HUES48 (cell line): Measurements from ENCODE around the gene PGM5.

Source experiments
- H3K27ac ChIP-seq: one replicate; pipeline ENCODE4 v1.7.0; 2013; ENCODE audit warnings: low read depth, low read length, inconsistent platforms
- H3K27me3 ChIP-seq: 2 replicates; pipeline ENCODE4 v1.6.1; 2013; ENCODE audit warnings: mild to moderate bottlenecking, low read length; ENCODE audit not compliant: control insufficient read depth, insufficient read depth
- H3K36me3 ChIP-seq: 2 replicates; pipeline ENCODE4 v1.6.1; 2013; ENCODE audit warnings: low read length; ENCODE audit not compliant: control insufficient read depth, insufficient read depth
- H3K4me1 ChIP-seq: 2 replicates; pipeline ENCODE4 v1.6.1; 2013; ENCODE audit warnings: mild to moderate bottlenecking, low read length; ENCODE audit not compliant: control insufficient read depth, insufficient read depth
- H3K4me3 ChIP-seq: 2 replicates; pipeline ENCODE4 v1.5.1; 2013; ENCODE audit warnings: mild to moderate bottlenecking, low read depth, low read length
- H3K9ac ChIP-seq: 2 replicates; pipeline ENCODE4 v1.6.1; 2013; ENCODE audit warnings: mild to moderate bottlenecking, low read depth, low read length, moderate library complexity
- H3K9me3 ChIP-seq: 2 replicates; pipeline ENCODE4 v1.6.1; 2013; ENCODE audit warnings: low read length; ENCODE audit not compliant: control insufficient read depth, insufficient read depth

The PGM5 gene

GRCh38 chr9:68443624-68444023 is 87.2 kb downstream of the PGM5 start:
- H3K27ac ChIP-seq = no peak overlapping the region
- no peaks in the 10 kb centered on the region for H3K9me3 ChIP-seq
- H3K9ac ChIP-seq = no peak overlapping the region
- H3K4me3 ChIP-seq = no peak overlapping the region
- H3K36me3 ChIP-seq = no peaks in the 10 kb centered on the region
- peaks cover 22% of the 10 kb centered on the region for H3K27me3 ChIP-seq
- no peaks in the 10 kb centered on the region for H3K4me1 ChIP-seq

- Histone ChIP-seq H3K4me3 (no peak overlapping the region), H3K9ac (no peak overlapping the region), H3K27ac (no peak overlapping the region), H3K27me3 (peaks cover 44% of the 10 kb centered on the region), H3K36me3 (no peaks in the 10 kb centered on the region), H3K4me1 (no peaks in the 10 kb centered on the region), H3K9me3 (no peaks in the 10 kb centered on the region)
These were observed 90.4 kb downstream of the PGM5 start for GRCh38 chr9:68446836-68447235.

- Histone ChIP-seq H3K27me3 (peaks cover 52% of the 10 kb centered on the region), H3K4me1 (no peaks in the 10 kb centered on the region), H3K9ac (no peak overlapping the region), H3K36me3 (no peaks in the 10 kb centered on the region), H3K4me3 (no peak overlapping the region), H3K27ac (no peak overlapping the region), H3K9me3 (no peaks in the 10 kb centered on the region)
These were observed 91.2 kb downstream of the PGM5 start for GRCh38 chr9:68447611-68448010.

GRCh38 chr9:68454579-68455334 is 98.3 kb downstream of the PGM5 start:
- no peak overlapping the region for H3K27ac ChIP-seq
- H3K4me3 ChIP-seq = no peak overlapping the region
- no peaks in the 10 kb centered on the region for H3K4me1 ChIP-seq
- no peak overlapping the region for H3K9ac ChIP-seq
- no peaks in the 10 kb centered on the region for H3K36me3 ChIP-seq
- peaks cover 48% of the 10 kb centered on the region for H3K27me3 ChIP-seq
- H3K9me3 ChIP-seq = no peaks in the 10 kb centered on the region

GRCh38 chr9:68455451-68455850 is 99.0 kb downstream of the PGM5 start:
- no peak overlapping the region for H3K4me3 ChIP-seq
- no peaks in the 10 kb centered on the region for H3K9me3 ChIP-seq
- H3K36me3 ChIP-seq = no peaks in the 10 kb centered on the region
- no peak overlapping the region for H3K27ac ChIP-seq
- no peak overlapping the region for H3K9ac ChIP-seq
- peaks cover 45% of the 10 kb centered on the region for H3K27me3 ChIP-seq
- H3K4me1 ChIP-seq = no peaks in the 10 kb centered on the region

GRCh38 chr9:68457803-68458202 is 101.4 kb downstream of the PGM5 start:
- Histone ChIP-seq H3K27ac (no peak overlapping the region), H3K4me1 (peaks cover 6% of the 10 kb centered on the region; the same call in 1 of the 2 replicates), H3K27me3 (peaks cover 33% of the 10 kb centered on the region), H3K4me3 (no peak overlapping the region), H3K36me3 (no peaks in the 10 kb centered on the region), H3K9ac (no peak overlapping the region), H3K9me3 (no peaks in the 10 kb centered on the region)

GRCh38 chr9:68458918-68459317 is 102.5 kb downstream of the PGM5 start:
- Histone ChIP-seq H3K27ac (no peak overlapping the region), H3K4me1 (peaks cover 6% of the 10 kb centered on the region; the same call in 1 of the 2 replicates), H3K27me3 (peaks cover 35% of the 10 kb centered on the region), H3K4me3 (no peak overlapping the region), H3K9ac (no peak overlapping the region), H3K9me3 (no peaks in the 10 kb centered on the region), H3K36me3 (no peaks in the 10 kb centered on the region)

GRCh38 chr9:68462105-68462775 is 105.8 kb downstream of the PGM5 start:
- no peak overlapping the region for H3K9ac ChIP-seq
- peaks cover 53% of the 10 kb centered on the region for H3K27me3 ChIP-seq
- H3K36me3 ChIP-seq = no peaks in the 10 kb centered on the region
- no peak overlapping the region for H3K27ac ChIP-seq
- peaks cover 6% of the 10 kb centered on the region; the same call in 1 of the 2 replicates for H3K4me1 ChIP-seq
- no peak overlapping the region for H3K4me3 ChIP-seq
- no peaks in the 10 kb centered on the region for H3K9me3 ChIP-seq

GRCh38 chr9:68470067-68470466 is 113.7 kb downstream of the PGM5 start:
- H3K9me3 ChIP-seq = no peaks in the 10 kb centered on the region
- peaks cover 39% of the 10 kb centered on the region for H3K27me3 ChIP-seq
- H3K4me3 ChIP-seq = no peak overlapping the region

GRCh38 chr9:68470634-68471033 is 114.2 kb downstream of the PGM5 start:
- Histone ChIP-seq H3K36me3 (no peaks in the 10 kb centered on the region), H3K9me3 (no peaks in the 10 kb centered on the region)

More at GRCh38 chr9:68470067-68470466, 113.7 kb downstream of the PGM5 start:
- no peaks in the 10 kb centered on the region for H3K36me3 ChIP-seq
- no peak overlapping the region for H3K27ac ChIP-seq
- no peak overlapping the region for H3K9ac ChIP-seq
- H3K4me1 ChIP-seq = no peaks in the 10 kb centered on the region

GRCh38 chr9:68472119-68472518 is 115.7 kb downstream of the PGM5 start:
- Histone ChIP-seq H3K27me3 (peaks cover 36% of the 10 kb centered on the region), H3K9me3 (no peaks in the 10 kb centered on the region), H3K27ac (no peak overlapping the region), H3K4me3 (no peak overlapping the region), H3K36me3 (no peaks in the 10 kb centered on the region), H3K9ac (no peak overlapping the region), H3K4me1 (no peaks in the 10 kb centered on the region)

More at GRCh38 chr9:68470634-68471033, 114.2 kb downstream of the PGM5 start:
- no peak overlapping the region for H3K4me3 ChIP-seq
- H3K27ac ChIP-seq = no peak overlapping the region
- H3K27me3 ChIP-seq = peaks cover 35% of the 10 kb centered on the region
- H3K9ac ChIP-seq = no peak overlapping the region
- no peaks in the 10 kb centered on the region for H3K4me1 ChIP-seq
